NCI-H446 (cell line): ENCODE measurements around the gene ARID1B.

ENCODE experiments used
- DNase-seq, 2 experiments: peaks; one replicate each; lab custom pipeline; 2025; lab: John Stamatoyannopoulos, UW

Gene ARID1B

DNA sequence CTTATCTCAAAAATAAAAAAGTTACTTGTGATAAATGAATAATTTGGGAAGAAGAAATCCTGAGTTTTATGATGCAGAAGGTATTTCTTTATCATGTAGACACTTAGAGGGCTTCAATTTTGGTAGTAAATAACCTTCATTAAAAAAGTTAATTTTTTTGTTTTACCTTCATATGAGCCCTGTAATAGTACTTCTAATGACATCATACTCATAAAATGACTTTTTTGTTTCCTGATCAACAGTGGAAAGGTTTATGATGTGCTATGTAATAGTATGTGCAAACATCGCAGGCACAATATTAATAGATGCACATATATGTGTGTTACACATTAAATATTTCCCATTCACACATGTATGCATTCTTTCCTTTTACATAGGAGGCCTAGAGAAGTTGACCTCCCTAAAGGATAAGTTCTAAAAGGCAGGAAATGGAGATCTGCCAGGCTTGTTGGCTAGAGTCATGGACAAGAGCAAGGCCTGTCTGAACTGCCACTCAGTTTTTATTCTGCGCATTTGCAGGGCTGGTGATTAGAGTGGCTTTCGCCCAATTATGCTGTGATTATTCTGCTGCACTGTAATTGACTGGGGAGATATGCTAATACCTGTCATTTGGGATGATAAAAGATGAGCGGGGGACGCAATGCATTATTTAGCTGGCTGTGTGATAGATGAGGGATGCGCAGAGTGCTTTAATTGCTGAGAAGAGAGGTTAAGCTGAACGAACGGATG, 273.5 kb downstream of the ARID1B start:
- DNase-seq, result peak in 1 of 2 experiments; percentile 17

DNA sequence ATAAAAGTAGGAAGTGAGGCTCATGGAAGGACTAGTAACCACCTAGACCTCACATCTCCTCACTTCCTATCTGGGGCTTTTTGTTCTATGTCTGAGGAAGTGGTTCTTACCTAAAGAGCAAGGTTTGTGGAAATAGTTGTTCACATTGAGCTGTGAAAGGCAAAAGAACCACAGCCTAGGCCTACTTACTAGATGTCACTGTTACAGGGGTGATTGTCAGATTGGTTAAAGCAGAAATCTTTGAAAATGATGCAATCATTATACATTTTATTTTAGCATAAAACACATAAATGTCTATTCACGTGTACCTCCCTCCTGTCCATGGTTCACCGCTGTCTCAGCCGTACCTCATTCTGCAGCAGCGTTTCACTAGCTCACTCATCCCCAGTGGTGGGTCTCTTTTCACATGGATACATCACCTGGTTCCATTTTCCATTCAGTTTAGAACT, 277.4 kb downstream of the ARID1B start:
- DNase-seq, result no peak

GRCh38 chr6:157055863-157056262, 278.7 kb downstream of the ARID1B start:
- no peak for DNase-seq

DNA sequence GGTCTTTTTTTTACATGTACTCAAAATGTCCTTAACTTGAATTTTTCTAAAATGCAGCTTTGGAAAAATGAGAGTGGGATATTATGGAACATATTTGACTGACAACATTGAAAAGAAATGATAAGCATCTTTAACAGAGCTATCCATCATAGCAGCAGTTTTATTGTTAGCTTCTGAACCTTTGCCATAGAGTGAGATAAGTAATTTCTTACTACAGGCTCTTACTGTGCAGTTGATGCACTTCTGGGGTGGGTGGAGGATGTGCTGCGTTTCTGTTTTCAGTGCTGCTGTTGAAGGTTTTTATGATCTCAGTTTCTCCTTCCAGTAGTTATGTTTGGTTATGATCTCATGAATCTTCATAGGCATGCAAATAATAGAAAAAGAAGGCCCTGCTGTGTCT, 279.1 kb downstream of the ARID1B start:
- no peak for DNase-seq

DNA sequence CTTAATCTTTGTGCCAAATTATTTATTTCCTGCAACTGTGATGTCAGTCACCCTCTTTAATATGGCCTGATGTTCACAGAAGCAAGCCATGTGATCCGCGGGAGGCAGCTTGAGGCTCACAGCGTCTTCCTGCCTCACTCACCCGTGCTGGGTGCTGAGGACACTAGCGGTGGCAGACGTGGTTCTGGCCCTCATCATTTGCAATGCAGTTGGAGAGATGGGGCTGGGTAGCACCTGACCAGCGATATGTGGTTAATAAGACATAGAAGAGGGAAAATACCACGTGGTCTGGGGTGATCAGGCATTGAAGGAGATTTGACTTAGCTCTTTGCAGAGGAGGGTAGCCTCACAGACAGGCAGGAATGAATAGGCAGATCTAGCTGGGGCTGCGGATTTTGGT, 281.4 kb downstream of the ARID1B start:
- DNase-seq, result no peak

DNA sequence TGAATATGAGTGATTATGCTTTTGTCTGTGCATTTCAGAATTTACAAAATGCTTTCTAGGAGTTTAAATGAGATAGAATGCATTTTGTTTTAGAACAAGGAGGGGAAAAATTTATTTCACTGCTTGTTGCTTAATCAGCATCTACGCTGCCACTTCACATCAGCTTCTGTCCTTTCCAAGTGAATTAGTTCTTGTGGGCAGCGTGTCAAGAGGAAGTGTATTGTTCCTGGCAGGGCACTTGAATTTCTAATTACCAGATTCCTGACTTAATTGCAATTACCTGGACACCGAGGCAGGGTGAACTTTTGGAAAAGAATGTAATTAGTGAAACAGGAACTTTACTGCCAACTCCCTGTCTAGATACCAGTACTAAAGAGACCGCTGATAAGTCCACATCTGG, 282.6 kb downstream of the ARID1B start:
- peak in 1 of 2 experiments; percentile 18 for DNase-seq

GRCh38 chr6:157060440-157060952, 283.3 kb downstream of the ARID1B start:
- DNase-seq, result peak in 1 of 2 experiments; percentile 45

DNA sequence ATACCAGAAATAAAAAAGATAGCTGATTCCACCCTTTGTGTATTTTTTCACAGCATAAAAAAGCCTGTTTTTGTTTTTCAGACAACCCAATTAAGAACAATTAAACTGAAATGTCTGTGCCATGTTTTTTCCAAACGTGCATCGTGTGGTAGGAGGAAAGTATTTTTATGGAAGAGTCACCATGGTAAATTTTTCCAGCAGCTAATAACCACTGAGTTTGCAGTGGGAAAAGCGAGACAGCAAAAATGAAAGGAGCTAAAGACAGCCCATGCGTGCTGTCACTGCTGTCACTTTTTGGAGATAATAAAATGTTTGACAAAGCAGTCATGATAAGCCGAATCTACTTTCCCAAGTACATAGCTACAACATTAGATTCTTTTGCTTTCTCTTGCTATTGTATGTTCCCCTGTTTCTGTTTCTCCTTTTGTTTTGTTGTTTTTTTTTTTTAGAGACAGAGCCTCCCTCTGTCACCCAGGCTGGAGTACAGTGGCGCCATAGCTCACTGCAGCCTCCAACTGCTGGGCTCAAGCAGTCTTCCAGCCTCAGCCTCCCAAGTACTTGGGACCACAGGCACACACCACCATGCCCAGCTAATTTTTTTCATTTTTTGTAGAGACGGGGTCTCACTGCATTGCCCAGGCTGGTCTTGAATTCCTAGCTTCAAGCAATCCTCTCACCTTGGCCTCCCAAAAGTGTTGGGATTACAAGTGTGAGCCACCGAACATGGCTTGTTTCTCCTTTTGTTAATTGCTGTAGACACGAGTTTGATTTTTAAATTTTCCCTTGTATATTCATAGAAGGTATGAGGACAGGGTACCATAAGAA, 284.8 kb downstream of the ARID1B start:
- no peak for DNase-seq

GRCh38 chr6:157063176-157063905, 286.2 kb downstream of the ARID1B start:
- no peak for DNase-seq

- DNase-seq, result no peak
These were observed 286.7 kb downstream of the ARID1B start for GRCh38 chr6:157063923-157064322.

- DNase-seq, result no peak
These were observed 287.3 kb downstream of the ARID1B start for GRCh38 chr6:157064502-157064901.

DNA sequence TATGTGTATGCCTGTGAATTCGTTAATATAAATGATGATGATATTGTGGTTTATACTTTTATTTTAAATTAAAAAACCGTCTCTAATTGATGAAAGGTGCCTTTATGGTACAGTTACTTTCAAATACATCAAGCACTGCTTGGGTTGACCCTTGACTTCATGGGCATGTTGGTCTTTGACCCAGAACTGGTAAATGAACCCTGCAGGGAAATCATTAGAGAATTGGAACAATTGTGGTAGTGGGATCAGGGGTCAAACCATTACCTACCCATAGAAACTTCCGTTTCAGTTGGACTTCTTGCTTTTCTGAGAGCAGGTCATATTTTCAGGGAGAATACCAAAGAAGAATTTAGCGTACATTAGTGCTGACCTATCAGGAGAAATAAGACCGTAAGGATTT, 288.2 kb downstream of the ARID1B start:
- no peak for DNase-seq

GRCh38 chr6:157066781-157067491, 289.8 kb downstream of the ARID1B start:
- no peak for DNase-seq

- DNase-seq, result no peak
These were observed 290.3 kb downstream of the ARID1B start for GRCh38 chr6:157067507-157067906.

GRCh38 chr6:157068691-157069324, 291.6 kb downstream of the ARID1B start:
- DNase-seq, result no peak

DNA sequence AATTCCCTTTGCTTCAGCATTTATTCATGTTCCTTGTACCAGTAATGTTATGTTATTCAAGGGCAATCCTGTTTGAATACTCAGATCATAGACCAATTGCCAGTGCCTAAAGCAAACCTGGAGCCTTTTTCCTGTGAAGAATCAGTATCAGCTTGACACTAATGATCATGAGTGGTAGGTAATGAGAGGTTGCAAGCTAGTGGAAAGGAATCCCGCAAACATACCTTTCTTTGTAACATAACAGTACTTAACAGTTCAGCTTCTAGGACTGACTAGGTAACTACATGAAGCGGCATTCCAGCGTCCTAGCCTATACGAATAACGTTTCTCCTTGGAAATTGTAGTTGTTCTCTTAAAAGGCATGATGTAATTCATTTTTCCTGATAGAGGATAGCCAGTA, 292.4 kb downstream of the ARID1B start:
- DNase-seq, result no peak

GRCh38 chr6:157070403-157071107, 293.4 kb downstream of the ARID1B start:
- DNase-seq, result peak in 1 of 2 experiments; percentile 46

DNA sequence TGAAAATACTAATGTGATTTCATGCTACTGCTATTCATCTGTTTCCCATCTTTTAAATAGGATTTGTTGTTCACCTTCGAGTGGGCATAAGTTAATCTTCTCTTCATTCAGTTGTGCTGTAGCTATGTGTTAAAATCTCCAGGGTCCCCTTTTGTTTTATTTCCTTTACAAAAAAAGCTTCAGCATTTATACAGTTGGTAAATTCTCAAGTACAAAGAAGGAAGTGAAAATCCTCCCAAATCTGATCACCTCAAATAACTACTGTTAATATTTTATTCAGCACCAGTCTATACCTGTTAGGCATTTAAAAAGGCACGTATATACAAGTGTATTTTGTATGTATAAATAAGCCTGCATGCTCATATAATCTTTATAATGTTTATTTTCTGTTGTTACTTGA, 294.9 kb downstream of the ARID1B start:
- no peak for DNase-seq

GRCh38 chr6:157073596-157073995, 296.4 kb downstream of the ARID1B start:
- no peak for DNase-seq

- no peak for DNase-seq
These were observed 297.8 kb downstream of the ARID1B start for GRCh38 chr6:157074969-157075368.
